ENCODE measurements around the gene MTREX.

Gene MTREX

DNA sequence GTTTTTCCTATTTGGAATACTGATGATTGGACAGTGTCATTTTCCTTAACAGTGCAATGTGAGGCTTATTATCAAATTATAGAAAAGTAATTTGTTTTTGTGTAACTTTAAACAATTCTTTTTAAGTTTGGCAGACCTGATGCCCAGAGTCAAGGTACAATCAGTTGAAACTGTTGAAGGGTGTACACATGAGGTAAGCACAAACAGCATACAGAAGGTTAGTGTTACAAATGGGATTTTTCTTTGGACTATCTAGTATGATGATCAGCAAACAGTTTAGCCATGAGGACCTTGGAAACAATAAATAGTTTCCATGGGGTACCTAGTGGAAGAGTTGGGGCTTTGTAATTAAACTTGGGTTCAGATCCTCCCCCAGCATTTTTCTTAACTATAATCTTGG, 16.2 kb downstream of the MTREX start:
- TF ChIP-seq, protein P1, sequence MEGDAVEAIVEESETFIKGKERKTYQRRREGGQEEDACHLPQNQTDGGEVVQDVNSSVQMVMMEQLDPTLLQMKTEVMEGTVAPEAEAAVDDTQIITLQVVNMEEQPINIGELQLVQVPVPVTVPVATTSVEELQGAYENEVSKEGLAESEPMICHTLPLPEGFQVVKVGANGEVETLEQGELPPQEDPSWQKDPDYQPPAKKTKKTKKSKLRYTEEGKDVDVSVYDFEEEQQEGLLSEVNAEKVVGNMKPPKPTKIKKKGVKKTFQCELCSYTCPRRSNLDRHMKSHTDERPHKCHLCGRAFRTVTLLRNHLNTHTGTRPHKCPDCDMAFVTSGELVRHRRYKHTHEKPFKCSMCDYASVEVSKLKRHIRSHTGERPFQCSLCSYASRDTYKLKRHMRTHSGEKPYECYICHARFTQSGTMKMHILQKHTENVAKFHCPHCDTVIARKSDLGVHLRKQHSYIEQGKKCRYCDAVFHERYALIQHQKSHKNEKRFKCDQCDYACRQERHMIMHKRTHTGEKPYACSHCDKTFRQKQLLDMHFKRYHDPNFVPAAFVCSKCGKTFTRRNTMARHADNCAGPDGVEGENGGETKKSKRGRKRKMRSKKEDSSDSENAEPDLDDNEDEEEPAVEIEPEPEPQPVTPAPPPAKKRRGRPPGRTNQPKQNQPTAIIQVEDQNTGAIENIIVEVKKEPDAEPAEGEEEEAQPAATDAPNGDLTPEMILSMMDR (IDR thresholded peaks at IDR 0.05; ENCODE audit: low read depth, low read length, missing control alignments): no peak
- DNase-seq (ENCODE audit: extremely low read depth, low read depth): no peak
- H3K4me3 ChIP-seq (replicated peaks; ENCODE audit: low read depth, low read length): no peak overlapping the region

DNA sequence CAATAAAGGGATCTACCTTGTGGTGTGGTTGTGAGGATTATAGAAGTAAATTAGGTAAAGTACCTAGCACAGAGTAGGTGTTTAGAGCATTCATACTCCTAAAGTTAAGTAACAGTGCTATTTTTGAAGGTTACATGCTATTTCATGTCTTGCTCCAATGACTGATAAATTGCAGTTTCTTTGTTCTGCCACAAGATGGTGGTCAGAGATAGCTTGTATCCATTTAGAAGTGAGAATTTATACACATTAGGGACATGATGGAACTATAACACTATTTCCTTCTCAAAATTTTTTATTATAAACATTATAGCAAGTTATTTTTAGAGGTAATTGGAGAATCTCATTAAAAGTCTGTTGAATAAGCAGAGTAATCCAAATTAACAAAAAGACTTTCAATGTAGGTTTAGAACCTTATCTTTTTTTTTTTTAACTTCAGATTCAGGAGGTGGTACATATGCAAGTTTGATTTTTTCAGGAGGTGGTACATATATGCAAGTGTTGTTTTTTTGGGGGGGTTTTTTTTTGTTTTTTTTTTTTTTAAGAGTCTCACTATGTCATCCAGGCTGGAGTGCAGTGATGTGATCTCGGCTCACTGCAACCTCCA, 17.1 kb downstream of the MTREX start:
- no peak for DNase-seq (ENCODE audit: extremely low read depth, low read depth)
- H3K4me3 ChIP-seq (replicated peaks; ENCODE audit: low read depth, low read length): no peak overlapping the region
- TF ChIP-seq, protein P1 (IDR thresholded peaks at IDR 0.05; ENCODE audit: low read depth, low read length, missing control alignments): peak; percentile 32

DNA sequence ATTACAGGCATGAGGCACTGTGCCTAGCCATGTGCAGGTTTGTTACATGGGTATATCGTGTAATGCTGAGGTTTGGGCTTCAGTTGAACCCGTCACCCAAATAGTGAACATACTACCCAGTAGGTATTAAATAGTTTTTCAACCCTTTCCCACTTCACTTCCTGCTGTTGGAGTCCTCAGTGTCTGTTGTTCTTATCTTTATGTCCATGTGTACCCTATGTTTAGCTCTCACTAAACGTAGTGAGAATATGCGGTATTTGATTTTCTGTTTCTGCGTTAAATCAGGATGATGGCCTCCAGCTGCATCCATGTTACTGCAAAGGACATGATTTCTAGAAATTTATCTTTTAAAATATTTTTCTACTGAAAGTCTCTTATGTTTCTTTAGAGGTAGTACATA, 17.8 kb downstream of the MTREX start:
- TF ChIP-seq, protein P1 (IDR thresholded peaks at IDR 0.05; ENCODE audit: low read depth, low read length, missing control alignments): no peak

DNA sequence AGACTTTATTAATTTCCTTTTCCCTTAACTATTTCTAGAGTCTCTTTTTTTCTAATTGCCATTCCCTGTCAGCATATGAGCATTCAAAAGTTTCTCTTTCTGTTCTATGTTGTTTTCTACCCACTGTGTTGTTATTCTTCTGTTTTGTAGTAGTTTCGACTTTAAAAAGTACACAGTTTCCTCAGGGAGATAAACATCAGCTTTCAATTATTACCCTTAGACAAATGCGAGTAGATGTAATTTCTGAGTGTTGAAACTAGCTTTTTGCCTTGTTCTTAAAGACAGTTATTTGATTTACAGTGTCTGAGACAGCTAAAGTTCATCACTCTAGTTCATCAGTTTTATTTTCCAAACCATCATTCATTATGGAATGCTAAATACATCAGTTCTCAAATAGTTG, 19.5 kb downstream of the MTREX start:
- no peak for DNase-seq (ENCODE audit: extremely low read depth, low read depth)
- no peak overlapping the region for H3K4me3 ChIP-seq (replicated peaks; ENCODE audit: low read depth, low read length)
- TF ChIP-seq, protein P1 (IDR thresholded peaks at IDR 0.05; ENCODE audit: low read depth, low read length, missing control alignments): no peak

More for the DNA sequence above, 17.8 kb downstream of the MTREX start:
- no peak overlapping the region for H3K4me3 ChIP-seq (replicated peaks; ENCODE audit: low read depth, low read length)
- no peak for DNase-seq (ENCODE audit: extremely low read depth, low read depth)

DNA sequence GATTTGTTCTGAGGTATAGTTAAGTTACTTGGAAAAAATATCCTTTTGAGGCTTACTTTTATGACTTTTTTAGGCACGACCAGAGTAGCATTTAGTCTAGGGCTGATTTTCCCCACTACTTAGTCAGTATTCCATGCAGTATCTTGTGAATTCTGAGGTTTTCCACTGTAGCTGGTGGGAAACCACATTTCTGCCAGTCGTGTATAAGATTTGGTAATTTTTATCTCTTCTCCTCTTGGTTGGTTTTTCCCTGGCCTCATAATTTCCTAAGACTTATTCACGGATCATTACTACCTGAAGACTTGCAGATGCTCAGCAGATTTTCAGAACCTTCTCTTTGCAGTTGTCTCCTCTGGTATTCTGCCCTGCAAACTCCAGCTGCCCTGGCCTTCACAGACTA, 23.5 kb downstream of the MTREX start:
- TF ChIP-seq, protein P1 (IDR thresholded peaks at IDR 0.05; ENCODE audit: low read depth, low read length, missing control alignments): no peak
- DNase-seq (ENCODE audit: extremely low read depth, low read depth): no peak
- H3K4me3 ChIP-seq (replicated peaks; ENCODE audit: low read depth, low read length): no peak overlapping the region

DNA sequence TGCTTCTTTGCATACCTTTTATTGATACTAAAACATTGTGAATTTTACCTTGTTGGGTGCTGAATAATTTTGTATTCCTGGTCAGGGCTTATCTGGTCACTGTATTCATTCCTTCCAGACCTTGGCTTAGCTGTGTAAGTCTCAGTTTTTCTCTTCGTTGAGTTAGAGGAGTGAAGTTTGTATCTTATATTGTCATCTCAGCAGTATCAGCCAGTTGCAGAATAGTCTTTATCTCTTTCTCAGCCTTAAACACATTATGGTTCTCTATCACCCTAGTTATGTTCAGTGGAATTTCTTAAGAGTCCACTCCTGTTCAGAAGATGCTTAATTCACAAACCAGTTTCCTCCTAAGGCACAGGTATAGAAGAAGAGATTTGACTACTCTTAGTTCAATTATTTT, 25.2 kb downstream of the MTREX start:
- H3K4me3 ChIP-seq (replicated peaks; ENCODE audit: low read depth, low read length): no peak overlapping the region
- TF ChIP-seq, protein P1 (IDR thresholded peaks at IDR 0.05; ENCODE audit: low read depth, low read length, missing control alignments): no peak
- no peak for DNase-seq (ENCODE audit: extremely low read depth, low read depth)

DNA sequence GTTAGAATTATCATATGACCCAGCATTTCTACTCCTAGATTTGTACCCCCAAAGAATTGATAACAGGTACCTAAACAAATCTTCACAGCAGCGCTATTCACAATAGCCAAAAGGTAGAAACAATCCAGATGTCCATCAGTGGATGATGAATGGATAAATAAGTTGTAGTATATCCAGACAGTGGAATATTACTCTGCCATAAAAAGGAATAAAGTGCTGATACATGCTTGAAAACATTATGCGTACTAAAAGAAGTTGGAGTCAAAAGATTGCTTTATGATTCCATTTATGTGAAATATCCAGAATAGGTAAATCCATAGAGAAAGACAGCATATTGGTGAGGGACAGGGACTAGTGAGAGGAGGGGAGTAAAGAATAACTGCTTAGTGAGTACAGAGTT, 26.0 kb downstream of the MTREX start:
- TF ChIP-seq, protein P1 (IDR thresholded peaks at IDR 0.05; ENCODE audit: low read depth, low read length, missing control alignments): no peak
- no peak overlapping the region for H3K4me3 ChIP-seq (replicated peaks; ENCODE audit: low read depth, low read length)

More for the DNA sequence above, 26.0 kb downstream of the MTREX start:
- no peak for DNase-seq (ENCODE audit: extremely low read depth, low read depth)
